WI38 (cell line): ENCODE data around the gene SIN3A.

Experiments
- H3K4me3 ChIP-seq: 2 replicates; pipeline ENCODE4 v1.5.1; 2011; ENCODE audit warnings: low read depth, mild to moderate bottlenecking, control low read depth, low read length
- CTCF ChIP-seq: IDR thresholded peaks from 2 replicates; pipeline ENCODE4 v1.5.1; 2012; ENCODE audit warnings: low read depth, mild to moderate bottlenecking, control low read depth, low read length

Gene SIN3A

GRCh38 chr15:75358771-75359536 lies 92.5 kb downstream of the SIN3A start:
- TF ChIP-seq CTCF: no peak

GRCh38 chr15:75357976-75358673 lies 93.4 kb downstream of the SIN3A start:
- H3K4me3 ChIP-seq: no peak overlapping the region
- no peak for TF ChIP-seq CTCF

More at GRCh38 chr15:75358771-75359536, 92.5 kb downstream of the SIN3A start:
- no peak overlapping the region for H3K4me3 ChIP-seq

- H3K4me3 ChIP-seq: no peak overlapping the region
These were observed 95.0 kb downstream of the SIN3A start for GRCh38 chr15:75356517-75356916.

GRCh38 chr15:75356006-75356405 lies 95.5 kb downstream of the SIN3A start:
- TF ChIP-seq CTCF: no peak
- H3K4me3 ChIP-seq: no peak overlapping the region

More at GRCh38 chr15:75356517-75356916, 95.0 kb downstream of the SIN3A start:
- no peak for TF ChIP-seq CTCF

- H3K4me3 ChIP-seq: no peak overlapping the region
- TF ChIP-seq CTCF: no peak
These were observed 96.1 kb downstream of the SIN3A start for GRCh38 chr15:75355369-75355768.

- no peak overlapping the region for H3K4me3 ChIP-seq
- no peak for TF ChIP-seq CTCF
These were observed 97.0 kb downstream of the SIN3A start for GRCh38 chr15:75354454-75354853.

- H3K4me3 ChIP-seq: no peak overlapping the region
- no peak for TF ChIP-seq CTCF
These were observed 97.9 kb downstream of the SIN3A start for GRCh38 chr15:75353604-75354003.
